H1 (cell line): ENCODE data around the gene ANKUB1.

Experiments
- BACH1 ChIP-seq: IDR thresholded peaks from 2 replicates; pipeline ENCODE4 v1.6.1; 2012; ENCODE audit warnings: low read length, improper control_type of control experiment
- CREB1 ChIP-seq: IDR thresholded peaks from 2 replicates; pipeline ENCODE4 v1.6.1; 2012; ENCODE audit warnings: inconsistent platforms
- MAFK ChIP-seq: IDR thresholded peaks from 2 replicates; pipeline ENCODE4 v1.6.1; 2012; ENCODE audit warnings: low read depth, mild to moderate bottlenecking, improper control_type of control experiment, low read length
- POLR2A ChIP-seq, 2 experiments: IDR thresholded peaks; 1 replicate in 1 of 2; 2 replicates in 1 of 2; pipeline ENCODE4 v1.6.1; 2011; ENCODE audit warnings: low read depth in 2 of 2, low read length in 2 of 2, mild to moderate bottlenecking in 2 of 2; ENCODE audit errors: control extremely low read depth in 1 of 2
- POLR2AphosphoS5 ChIP-seq: IDR thresholded peaks from 2 replicates; pipeline ENCODE4 v1.6.1; 2011; ENCODE audit warnings: low read depth, low read length
- SUZ12 ChIP-seq: fragments of 200-600 bp; sonication (generic); IDR thresholded peaks from 2 replicates; pipeline ENCODE4 v1.6.1; 2012; ENCODE audit warnings: mild to moderate bottlenecking, inconsistent platforms, low read length, moderate library complexity, mixed read lengths
- TAF1 ChIP-seq: IDR thresholded peaks from 2 replicates; pipeline ENCODE4 v1.6.1; 2011; ENCODE audit warnings: mild to moderate bottlenecking, low read depth, low read length
- YY1 ChIP-seq: IDR thresholded peaks from 2 replicates; pipeline ENCODE4 v1.6.1; 2011; ENCODE audit warnings: low read depth, mild to moderate bottlenecking, low read length
- TF ChIP-seq, protein P1 (sequence below): IDR thresholded peaks from 2 replicates; pipeline ENCODE4 v1.6.1; 2011; ENCODE audit warnings: low read length, improper control_type of control experiment
- TF ChIP-seq, protein P2 (sequence below), 3 experiments: IDR thresholded peaks; 1 replicate in 2 of 3; 2 replicates in 1 of 3; pipeline versions ENCODE4 v1.5.1 to v1.6.1; 2011; ENCODE audit warnings: low read length in 3 of 3, mild to moderate bottlenecking in 3 of 3, inconsistent platforms in 2 of 3, low read depth in 1 of 3, moderate library complexity in 1 of 3; ENCODE audit not compliant: insufficient read depth in 1 of 3; ENCODE audit errors: control extremely low read depth in 1 of 3
- TF ChIP-seq, protein P3 (sequence below): IDR thresholded peaks from 2 replicates; pipeline ENCODE4 v1.6.1; 2012; ENCODE audit warnings: inconsistent platforms

DNA sequence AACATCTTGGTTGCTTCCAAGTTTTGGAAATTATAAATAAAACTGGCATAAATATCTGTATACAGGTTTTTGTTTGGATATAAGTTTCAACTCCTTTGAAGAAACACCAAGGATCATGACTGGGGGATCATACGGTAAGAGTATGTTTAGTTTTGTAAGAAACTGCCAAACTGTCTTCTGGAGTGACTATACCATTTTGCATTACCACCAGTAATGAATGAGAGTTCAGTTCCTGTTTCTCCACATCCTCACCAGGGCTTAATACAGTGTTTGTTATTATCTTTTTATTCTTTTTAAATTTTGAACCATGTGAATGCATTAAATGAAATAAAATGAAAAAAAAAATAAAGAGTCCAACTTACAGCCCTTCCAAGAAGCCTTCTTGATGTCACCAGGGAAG, 3.7 kb upstream of the ANKUB1 start:
- TF ChIP-seq, protein P1, sequence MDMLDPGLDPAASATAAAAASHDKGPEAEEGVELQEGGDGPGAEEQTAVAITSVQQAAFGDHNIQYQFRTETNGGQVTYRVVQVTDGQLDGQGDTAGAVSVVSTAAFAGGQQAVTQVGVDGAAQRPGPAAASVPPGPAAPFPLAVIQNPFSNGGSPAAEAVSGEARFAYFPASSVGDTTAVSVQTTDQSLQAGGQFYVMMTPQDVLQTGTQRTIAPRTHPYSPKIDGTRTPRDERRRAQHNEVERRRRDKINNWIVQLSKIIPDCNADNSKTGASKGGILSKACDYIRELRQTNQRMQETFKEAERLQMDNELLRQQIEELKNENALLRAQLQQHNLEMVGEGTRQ: no peak
- TF ChIP-seq POLR2A (IDR thresholded peaks at IDR 0.05; ENCODE audit: control extremely low read depth in 1 of 2, low read depth in 2 of 2, low read length in 2 of 2) (no peak), BACH1 (no peak), SUZ12 (no peak), CREB1 (no peak), YY1 (no peak), POLR2AphosphoS5 (no peak), TAF1 (no peak), MAFK (no peak)
- TF ChIP-seq, protein P2, sequence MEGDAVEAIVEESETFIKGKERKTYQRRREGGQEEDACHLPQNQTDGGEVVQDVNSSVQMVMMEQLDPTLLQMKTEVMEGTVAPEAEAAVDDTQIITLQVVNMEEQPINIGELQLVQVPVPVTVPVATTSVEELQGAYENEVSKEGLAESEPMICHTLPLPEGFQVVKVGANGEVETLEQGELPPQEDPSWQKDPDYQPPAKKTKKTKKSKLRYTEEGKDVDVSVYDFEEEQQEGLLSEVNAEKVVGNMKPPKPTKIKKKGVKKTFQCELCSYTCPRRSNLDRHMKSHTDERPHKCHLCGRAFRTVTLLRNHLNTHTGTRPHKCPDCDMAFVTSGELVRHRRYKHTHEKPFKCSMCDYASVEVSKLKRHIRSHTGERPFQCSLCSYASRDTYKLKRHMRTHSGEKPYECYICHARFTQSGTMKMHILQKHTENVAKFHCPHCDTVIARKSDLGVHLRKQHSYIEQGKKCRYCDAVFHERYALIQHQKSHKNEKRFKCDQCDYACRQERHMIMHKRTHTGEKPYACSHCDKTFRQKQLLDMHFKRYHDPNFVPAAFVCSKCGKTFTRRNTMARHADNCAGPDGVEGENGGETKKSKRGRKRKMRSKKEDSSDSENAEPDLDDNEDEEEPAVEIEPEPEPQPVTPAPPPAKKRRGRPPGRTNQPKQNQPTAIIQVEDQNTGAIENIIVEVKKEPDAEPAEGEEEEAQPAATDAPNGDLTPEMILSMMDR (IDR thresholded peaks at IDR 0.05; ENCODE audit: control extremely low read depth in 1 of 3, insufficient read depth in 1 of 3, low read depth in 1 of 3, low read length in 3 of 3): no peak
- TF ChIP-seq, protein P3, sequence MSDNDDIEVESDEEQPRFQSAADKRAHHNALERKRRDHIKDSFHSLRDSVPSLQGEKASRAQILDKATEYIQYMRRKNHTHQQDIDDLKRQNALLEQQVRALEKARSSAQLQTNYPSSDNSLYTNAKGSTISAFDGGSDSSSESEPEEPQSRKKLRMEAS: no peak
